Heart right ventricle (tissue), 16 donors: ENCODE data around the gene ENO2. TPM values are rescaled to one million over a fixed set of nuclear protein-coding genes. Genes with fewer than 3 reads are reported as not detected.
A peak's percentile ranks its signal among the peaks of the same experiment; 100 is the strongest.

Experiments used
- ATAC-seq, 8 donors: fragments of 200-7000 bp; cut with Tn5 transposase; one replicate each; pipeline ENCODE4 v1.9.1; 2020; ENCODE audit warnings: mild to moderate bottlenecking in 8 of 8, moderate library complexity in 8 of 8, moderate number of reproducible peaks in 1 of 8
- DNase-seq, 2 donors: peaks; one replicate each; pipeline ENCODE4 v3.0.0-alpha.2; 2020
- H3K27ac ChIP-seq, 10 donors: fragments of 200-600 bp; sonication (generic) in 2 of 10; one replicate each; pipeline versions ENCODE4 v1.5.0 to v1.8.0; 2020 to 2022; ENCODE audit warnings: mild to moderate bottlenecking in 3 of 10
- H3K27me3 ChIP-seq, 7 donors: fragments of 200-600 bp; one replicate each; pipeline ENCODE4 v1.8.0; 2021 to 2022; ENCODE audit warnings: mild to moderate bottlenecking in 2 of 7
- H3K36me3 ChIP-seq, 9 donors: fragments of 200-600 bp; sonication (generic) in 1 of 9; one replicate each; pipeline versions ENCODE4 v1.5.0 to v1.8.0; 2020 to 2022; ENCODE audit warnings: mild to moderate bottlenecking in 2 of 9
- H3K4me1 ChIP-seq, 9 donors: fragments of 200-600 bp; sonication (generic) in 1 of 9; one replicate each; pipeline versions ENCODE4 v1.5.0 to v1.8.0; 2020 to 2022; ENCODE audit warnings: mild to moderate bottlenecking in 4 of 9
- H3K4me3 ChIP-seq, 10 donors: fragments of 200-600 bp; sonication (generic) in 2 of 10; one replicate each; pipeline versions ENCODE4 v1.5.0 to v1.8.0; 2020 to 2022; ENCODE audit warnings: mild to moderate bottlenecking in 7 of 10, moderate library complexity in 2 of 10
- H3K9me3 ChIP-seq, 11 donors: fragments of 200-600 bp in 10 of 11; sonication (generic) in 2 of 11; one replicate each; pipeline versions ENCODE4 v1.5.0 to v1.8.0; 2013 to 2022; ENCODE audit warnings: mild to moderate bottlenecking in 2 of 11, control low read depth in 1 of 11, moderate library complexity in 1 of 11
- CTCF ChIP-seq, 9 donors: fragments of 200-600 bp; sonication (generic) in 2 of 9; IDR thresholded peaks; one replicate each; pipeline versions ENCODE4 v1.5.0 to v1.8.0; 2021 to 2022; ENCODE audit warnings: antibody characterized with exemption in 9 of 9, mild to moderate bottlenecking in 5 of 9, moderate library complexity in 1 of 9
- WGBS, 2 donors: extraction: QIAGEN DNeasy Blood & Tissue Kit; methylation state at CpG; one replicate each; pipeline ENCODE4 v1.1.7; 2013; ENCODE audit warnings: inconsistent platforms in 1 of 2; 5-methylcytosine and 5-hydroxymethylcytosine counted together
- intact Hi-C, 10 donors: fragments of 100-400 bp; cut with DNase I; formaldehyde crosslinking; loops; one replicate each; pipeline versions ENCODE4 v1.11.1 to v1.14.2; 2022
- polyA plus RNA-seq, 2 donors: library from polyadenylated mRNA; stranded (reverse); fragments of 200-250 nt; gene quantifications; one replicate each; pipeline ENCODE4 v1.2.3, GENCODE V29; 2013
- total RNA-seq, 10 donors: library from RNA; stranded (reverse); fragmentation: NEBNext Ultra II Directional in 3 of 10; extraction: Animal tissue kit (Norgen Biotek cat#: 25700) in 3 of 10; gene quantifications; one replicate each; pipeline versions ENCODE4 v1.2.1 to v1.2.4, GENCODE V29; 2021 to 2023
- donor health status: Arrhythmogenic right ventricular cardiomyopathy.
- donor health status: ischemic (EF 13 %, LVEDD 7.1; RV severe dilation, severe dysfunction).
- donor health status: healthy with polysubstance abuse.
- donor health status: DM: no; HTN: yes; CAD: no.
- donor health status: DM: no; HTN: no; CAD: no.
- donor health status: ischemic (EF 25% LVEDD 6.9; RV normal size, moderate dysfunction).
- donor health status: ischemic (EF 25% LVEDD 5.7; RV mildly dilated, moderate dysfunction).
- donor health status: healthy.
- donor health status: DM: yes; HTN: yes; CAD: no.
- donor health status: Ischemic cardiomyopathy.
- donor health status: ischemic (EF 35%, LVEDD 5.7; RV mildly dilated, moderate dysfunction).
- donor health status: nonischemic (EF 11% LVEDD 7.7; RV severe dilation, severe dysfunction).
- donor health status: DM: yes; HTN: yes; CAD: no.
- donor health status: PGD.
- donor health status: ischemic (EF 29% LVEDD 5.4; RV normal size, mild dysfunction).
- donor health status: nonischemic (EF 23%, LVEDD 6.1; RV moderate dilation, normal function).

Gene ENO2
- total and polyA plus RNA-seq, 12 donors: 6.3 to 68.4 (median 16.7) TPM

GRCh38 chr12:6953442-6954315 is 39.3 kb downstream of the ENO2 start:
- H3K27ac ChIP-seq: peak overlapping the region in 9 of 10 donors; percentile 1 to 98 (median 75)
- H3K4me3 ChIP-seq: peak overlapping the region in 6 of 10 donors; percentile 37 to 80 (median 42)
- peaks cover 0 to 86% (median 23%) of the 10 kb centered on the region in 9 donors for H3K4me1 ChIP-seq
- TF ChIP-seq CTCF (IDR thresholded peaks at IDR 0.05): no peak
- intact Hi-C loops: loop anchor here in 1 of 10 donors (10.0 kb wide), 1 partner anchor 161 kb away; no protein-coding TSS in a partner anchor
- H3K36me3 ChIP-seq: peaks cover 0 to 55% (median 0%) of the 10 kb centered on the region in 9 donors
- H3K27me3 ChIP-seq: no peaks in the 10 kb centered on the region
- H3K9me3 ChIP-seq: no peaks in the 10 kb centered on the region
- ATAC-seq (peak; percentile 22 to 78 (median 72)), DNase-seq (peak in 1 of 2 donors; percentile 79)
- WGBS, 2 donors: 57% methylated on average over 24 of the region's 24 CpGs

GRCh38 chr12:6954316-6955107 is 40.1 kb downstream of the ENO2 start:
- H3K36me3 ChIP-seq: peaks cover 0 to 60% (median 0%) of the 10 kb centered on the region in 9 donors
- H3K27me3 ChIP-seq: no peaks in the 10 kb centered on the region
- peaks cover 1 to 86% (median 31%) of the 10 kb centered on the region in 9 donors for H3K4me1 ChIP-seq
- peak overlapping the region in 7 of 10 donors; percentile 32 to 98 (median 77) for H3K27ac ChIP-seq
- 88 to 90% methylated on average over 21 of the region's 21 CpGs for WGBS, 2 donors
- H3K9me3 ChIP-seq: no peaks in the 10 kb centered on the region
- no peak for DNase-seq
- ATAC-seq: no peak
- intact Hi-C loops: loop anchor here in 1 of 10 donors (10.0 kb wide), 1 partner anchor 160 kb away; no protein-coding TSS in a partner anchor
- peak overlapping the region in 3 of 10 donors; percentile 37 to 80 (median 37) for H3K4me3 ChIP-seq
- TF ChIP-seq CTCF (IDR thresholded peaks at IDR 0.05): no peak

- Histone ChIP-seq H3K27ac (peak overlapping the region in 1 of 10 donors; percentile 98), H3K4me1 (peaks cover 2 to 86% (median 40%) of the 10 kb centered on the region in 9 donors), H3K36me3 (peaks cover 0 to 68% (median 0%) of the 10 kb centered on the region in 9 donors), H3K4me3 (peak overlapping the region in 1 of 10 donors; percentile 80), H3K27me3 (no peaks in the 10 kb centered on the region), H3K9me3 (no peaks in the 10 kb centered on the region)
- TF ChIP-seq CTCF (IDR thresholded peaks at IDR 0.05): no peak
- ATAC-seq: no peak
- DNase-seq: no peak
- intact Hi-C loops: loop anchor here in 1 of 10 donors (10.0 kb wide), 1 partner anchor 159 kb away; no protein-coding TSS in a partner anchor
- WGBS, 2 donors: 92% methylated on average over 22 of the region's 22 CpGs
These were observed 41.0 kb downstream of the ENO2 start for GRCh38 chr12:6955108-6956020.
